HEK293 (cell line): Measurements from ENCODE around the gene GOLGA6L10.

ENCODE experiments used
- KLF1 ChIP-seq: fragments of 450-650 bp; formaldehyde crosslinking; IDR thresholded peaks from 2 replicates; pipeline ENCODE4 v1.5.1; 2016; ENCODE audit warnings: missing biosample characterization, missing genetic modification characterization
- TCF7L2 ChIP-seq: IDR thresholded peaks from 2 replicates; pipeline ENCODE4 v1.6.1; 2011; ENCODE audit warnings: low read depth, mild to moderate bottlenecking, inconsistent platforms, low read length, moderate library complexity, borderline replicate concordance
- ZNF530 ChIP-seq: fragments of 450-650 bp; formaldehyde crosslinking; IDR thresholded peaks from 2 replicates; pipeline ENCODE4 v1.5.1; 2016; ENCODE audit warnings: low read depth, missing biosample characterization, missing genetic modification characterization

GRCh38 chr15:82298520-82298919 is 50.8 kb downstream of the GOLGA6L10 start:
- TF ChIP-seq ZNF530, result no peak
- no peak for TF ChIP-seq KLF1
- TF ChIP-seq TCF7L2, result no peak
